GM12872 (cell line): ENCODE results near the gene EEF1A2.

ENCODE experiments used
- CTCF ChIP-seq: IDR thresholded peaks from 3 replicates; pipeline ENCODE4 v1.5.1; 2011; ENCODE audit warnings: low read depth, mild to moderate bottlenecking, low read length, moderate library complexity; ENCODE audit not compliant: insufficient read depth

The EEF1A2 gene

GRCh38 chr20:63522091-63522868 lies 23.4 kb upstream of the EEF1A2 start:
- no peak for TF ChIP-seq CTCF

GRCh38 chr20:63521602-63522001 lies 22.7 kb upstream of the EEF1A2 start:
- no peak for TF ChIP-seq CTCF

GRCh38 chr20:63520934-63521601 lies 22.2 kb upstream of the EEF1A2 start:
- 0 out of 3 replicates have a peak, but pooled peaks have one; percentile 23 for TF ChIP-seq CTCF

GRCh38 chr20:63520504-63520933 lies 21.6 kb upstream of the EEF1A2 start, which contains the start of gene PPDPF:
Gene PPDPF (plus strand): TSS chr20:63520765. CDS start chr20:63521309, 544 bp downstream.
- no peak for TF ChIP-seq CTCF

- no peak for TF ChIP-seq CTCF
These were observed 21.0 kb upstream of the EEF1A2 start for GRCh38 chr20:63519668-63520503.

- no peak for TF ChIP-seq CTCF
These were observed 20.2 kb upstream of the EEF1A2 start for GRCh38 chr20:63518946-63519667.
